HG02588 (cell line): ENCODE measurements around the gene NCKAP5.

ENCODE experiments used
- ATAC-seq: cut with Tn5 transposase; IDR thresholded peaks from one replicate; pipeline ENCODE4 v1.9.1; 2021; ENCODE audit warnings: mild to moderate bottlenecking, moderate library complexity; ENCODE audit not compliant: unreplicated experiment

Gene NCKAP5

DNA sequence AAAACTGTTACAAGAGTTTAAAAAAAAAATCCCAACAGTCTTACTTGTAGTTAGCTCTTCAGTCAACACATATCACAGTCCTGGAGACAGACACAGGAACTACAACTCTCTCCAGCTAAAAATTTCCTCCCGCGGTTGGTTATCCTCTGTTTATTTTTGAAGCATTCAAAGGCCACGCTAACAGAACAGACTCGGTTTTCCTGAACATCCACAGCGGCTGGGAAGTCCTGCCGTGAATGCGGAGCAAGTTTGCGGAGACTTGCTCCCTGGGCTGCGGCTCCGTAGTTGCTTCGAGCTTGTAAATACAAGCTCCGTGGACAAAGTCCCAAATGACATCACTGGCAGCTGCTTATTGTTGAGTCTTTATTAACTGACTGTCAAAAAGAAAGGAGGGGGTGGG, at the start of gene NCKAP5:
Gene NCKAP5, minus strand, starts transcription at position 292 of the 400 bp plus-strand sequence. CDS start 50,937 bp downstream, outside the sequence.
- ATAC-seq, result no peak

DNA sequence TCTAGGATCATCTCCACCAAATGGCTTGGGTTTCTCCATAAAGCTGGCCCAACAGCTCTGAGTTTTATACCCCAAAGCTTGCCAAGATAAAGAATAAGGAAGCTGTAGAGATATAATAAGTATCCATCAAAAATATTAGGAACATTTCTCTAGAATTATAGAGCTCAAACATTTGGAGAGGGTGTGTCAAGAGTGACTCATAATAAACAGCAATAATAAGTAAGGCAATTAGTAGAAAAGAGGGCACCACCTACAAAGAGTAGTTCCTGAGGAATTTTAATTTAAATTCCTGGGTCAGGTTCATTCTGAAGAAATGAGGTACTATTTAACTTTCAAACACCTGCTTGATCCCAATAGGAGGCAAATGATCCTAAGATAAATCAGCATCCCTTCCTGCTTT, 41.4 kb upstream of the NCKAP5 start:
- no peak for ATAC-seq

GRCh38 chr2:133608291-133608690, 40.0 kb upstream of the NCKAP5 start:
- no peak for ATAC-seq

GRCh38 chr2:133607679-133608078, 39.4 kb upstream of the NCKAP5 start:
- ATAC-seq, result no peak

DNA sequence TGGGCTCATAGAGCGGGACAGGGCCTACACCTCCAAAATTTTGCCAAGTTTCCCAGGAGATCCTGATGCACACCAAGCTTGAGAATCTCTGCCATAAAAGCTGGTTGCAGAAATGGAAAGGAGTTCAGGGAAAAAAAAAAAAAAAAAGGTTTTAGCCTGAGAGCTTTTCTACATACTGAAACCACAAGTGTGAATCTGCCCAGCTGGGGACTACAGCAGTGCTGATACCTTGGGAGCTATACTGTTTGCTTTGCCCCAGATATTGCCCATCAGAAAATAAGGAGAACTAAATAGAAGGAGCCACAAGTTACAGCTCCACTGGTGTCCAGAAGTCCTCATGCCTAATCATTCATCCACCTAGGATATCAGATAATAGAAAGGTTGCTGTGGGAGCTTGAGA, 38.4 kb upstream of the NCKAP5 start:
- ATAC-seq, result no peak

- ATAC-seq, result no peak
Measured at GRCh38 chr2:133605766-133606137, 37.5 kb upstream of the NCKAP5 start.

DNA sequence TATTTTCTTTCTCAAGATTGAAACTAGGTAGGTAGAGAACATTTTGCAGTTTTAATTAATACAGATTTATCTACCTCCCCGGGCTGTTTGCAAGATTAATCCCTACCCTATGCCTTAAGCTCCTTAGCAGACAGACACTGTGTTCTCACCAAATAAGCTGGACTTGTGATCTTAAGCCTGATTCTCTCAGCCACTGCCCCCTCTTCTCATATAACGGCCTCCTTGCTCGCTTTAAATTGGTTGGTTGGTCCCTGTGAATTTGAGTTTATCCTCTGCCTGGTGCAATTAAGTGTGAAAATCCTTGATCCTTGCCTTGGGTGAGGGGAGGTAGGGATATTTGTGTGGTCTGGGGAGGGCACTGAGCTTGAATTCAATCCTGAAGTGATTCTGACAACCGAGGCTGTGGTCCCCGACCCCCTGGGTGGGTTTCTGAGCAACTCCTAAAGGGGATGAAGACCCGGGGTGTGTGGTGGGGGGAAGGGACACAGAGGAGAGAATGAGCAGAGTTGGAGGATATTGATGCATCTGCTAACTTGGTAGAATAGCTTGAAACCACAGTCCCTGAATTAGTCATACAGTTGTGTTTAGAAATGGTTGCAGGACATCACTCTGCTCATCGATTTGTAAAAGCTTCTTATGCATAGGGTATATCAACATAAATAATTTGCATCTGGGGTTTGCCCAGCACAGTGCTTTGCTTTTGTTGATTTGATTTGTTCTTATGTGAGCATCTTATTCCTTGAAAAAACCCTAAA, 36.9 kb upstream of the NCKAP5 start:
- no peak for ATAC-seq

DNA sequence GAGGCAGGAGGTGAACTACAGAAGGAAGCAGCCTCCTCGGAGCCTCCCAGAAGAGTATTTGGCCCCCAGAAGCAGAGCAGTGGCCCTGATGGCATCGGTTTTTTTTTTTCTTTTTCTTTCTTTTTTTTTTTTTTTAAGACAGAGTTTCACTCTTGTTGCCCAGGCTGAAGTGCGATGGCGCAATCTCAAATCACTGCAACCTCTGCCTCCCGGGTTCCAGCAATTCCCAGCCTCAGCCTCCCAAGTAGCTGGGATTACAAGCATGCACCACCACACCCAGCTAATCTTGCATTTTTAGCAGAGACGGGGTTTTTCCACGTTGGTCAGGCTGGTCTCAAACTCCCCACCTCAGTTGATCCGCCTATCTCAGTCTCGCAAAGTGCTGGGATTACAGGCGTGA, 34.8 kb upstream of the NCKAP5 start:
- no peak for ATAC-seq

- no peak for ATAC-seq
Measured at GRCh38 chr2:133602538-133602937, 34.3 kb upstream of the NCKAP5 start.

DNA sequence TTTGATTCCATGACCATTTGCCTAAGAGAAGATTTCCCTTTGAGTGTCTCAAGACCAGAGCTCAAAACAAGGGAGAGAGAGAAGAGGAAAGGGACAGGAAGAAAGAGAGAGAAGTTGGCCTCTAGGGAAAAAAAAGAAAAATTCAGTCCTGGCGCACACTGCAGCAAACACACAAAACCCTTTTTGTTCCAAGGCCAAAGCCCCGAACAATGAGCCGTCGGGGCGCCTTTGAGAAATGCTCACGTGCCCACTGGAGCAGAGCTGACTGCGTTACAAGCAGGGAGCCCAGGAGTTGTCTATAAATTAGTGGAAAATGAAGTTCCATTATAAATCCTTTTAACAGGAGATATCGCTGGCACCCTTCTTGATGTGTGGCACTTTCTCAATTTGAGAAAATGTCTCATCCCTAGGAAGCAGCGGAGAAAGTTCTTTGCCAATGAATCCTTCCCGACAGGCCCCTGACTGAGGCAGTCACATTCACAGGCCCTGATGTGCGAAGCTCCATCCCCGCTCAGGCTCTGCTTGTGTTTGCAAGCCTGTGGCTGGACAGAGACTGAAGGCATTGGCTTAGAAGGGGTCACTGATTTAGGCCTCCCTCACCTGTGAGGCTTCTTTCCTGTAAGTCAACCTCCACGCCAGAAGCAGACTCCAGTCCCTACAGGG, 32.1 kb upstream of the NCKAP5 start:
- no peak for ATAC-seq

DNA sequence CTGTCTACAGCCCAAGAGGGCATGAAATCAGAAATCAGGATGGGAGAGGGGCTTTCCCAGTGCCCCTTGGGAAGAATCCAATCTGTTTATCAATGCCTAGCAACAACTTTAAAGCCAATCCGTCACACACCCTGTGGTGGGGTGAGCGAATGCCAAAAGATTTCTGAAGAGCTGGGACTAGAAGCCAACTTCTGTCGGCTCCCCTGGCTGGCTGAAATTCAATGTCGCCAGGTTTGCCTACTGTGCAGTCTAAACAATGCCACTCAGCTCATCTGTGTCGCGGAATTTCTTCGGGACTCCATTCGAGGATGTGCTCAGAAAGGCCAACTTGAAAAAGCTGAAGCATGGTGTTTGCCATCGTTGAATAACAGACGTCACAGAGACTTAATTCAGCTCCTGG, 31.5 kb upstream of the NCKAP5 start:
- ATAC-seq, result no peak

DNA sequence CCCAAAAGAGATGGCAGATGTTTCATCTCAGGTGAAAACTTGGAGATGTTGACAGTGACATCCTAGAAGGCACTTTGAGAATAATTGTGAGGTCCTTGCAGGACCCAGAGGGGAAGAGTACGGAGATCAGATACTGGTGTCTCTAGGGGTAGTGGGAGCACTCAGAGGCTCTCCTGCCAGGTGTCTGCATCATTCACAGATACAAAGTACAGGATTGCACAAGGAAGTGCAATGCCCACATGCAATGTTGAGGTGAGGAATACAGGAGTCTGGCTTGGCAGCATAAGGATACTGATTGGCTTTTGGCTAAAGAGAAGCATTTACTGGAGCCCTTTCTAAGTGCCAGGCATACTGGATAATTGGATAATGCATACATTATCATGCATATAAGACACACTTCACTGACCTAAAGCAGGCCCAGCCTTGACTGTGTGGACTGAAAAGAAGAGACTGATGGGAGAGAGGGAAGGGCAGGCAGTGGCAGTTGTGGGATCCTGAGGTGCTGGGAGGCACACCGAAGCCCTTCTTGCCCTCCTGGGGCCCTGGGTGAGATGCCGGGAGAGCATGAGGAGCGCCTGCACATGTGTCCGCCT, 31.0 kb upstream of the NCKAP5 start:
- ATAC-seq, result no peak

- ATAC-seq, result no peak
Measured at GRCh38 chr2:133598769-133599168, 30.5 kb upstream of the NCKAP5 start.

GRCh38 chr2:133596701-133597393, 28.6 kb upstream of the NCKAP5 start:
- no peak for ATAC-seq

- ATAC-seq, result no peak
Measured at GRCh38 chr2:133591164-133591563, 22.9 kb upstream of the NCKAP5 start.

DNA sequence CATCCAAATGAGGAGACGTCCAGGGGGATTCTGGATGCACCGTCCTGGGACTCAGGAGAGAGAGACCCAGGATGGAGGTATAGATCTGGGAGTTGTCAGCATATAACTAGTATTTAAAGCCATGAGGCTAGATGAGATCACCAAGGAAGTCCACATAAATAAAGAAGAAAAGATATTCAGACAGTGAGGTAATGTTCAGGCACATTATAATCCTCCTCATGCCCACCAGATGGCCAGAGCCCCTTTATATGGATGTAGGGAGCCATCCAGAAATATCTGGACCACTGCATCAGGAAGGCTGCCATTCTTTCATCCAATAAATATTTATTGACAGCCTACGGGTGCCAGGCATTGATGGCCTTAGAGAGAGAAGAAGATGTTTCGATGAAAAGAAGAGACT, 21.2 kb upstream of the NCKAP5 start:
- no peak for ATAC-seq

DNA sequence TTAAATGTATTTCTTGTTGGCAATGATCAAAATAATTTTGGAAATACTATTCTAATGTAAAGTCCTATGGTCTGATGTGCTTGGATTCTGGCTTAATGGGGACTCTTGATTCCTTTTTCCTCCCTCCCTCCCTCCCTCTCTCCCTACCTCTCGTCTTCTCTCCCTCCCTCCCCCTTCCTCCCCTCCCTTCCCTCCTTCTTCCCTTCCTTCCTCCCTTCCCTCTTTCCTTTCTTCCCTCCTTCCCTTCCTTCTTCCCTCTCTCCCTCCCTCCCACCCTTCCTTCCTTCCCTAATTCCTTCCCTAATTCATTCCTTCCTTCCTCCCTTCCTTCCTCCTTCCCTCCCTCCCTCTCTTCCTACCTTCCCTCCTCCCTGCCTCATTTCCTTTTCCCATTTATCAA, 19.9 kb upstream of the NCKAP5 start:
- no peak for ATAC-seq

- ATAC-seq, result no peak
Measured at GRCh38 chr2:133586978-133587377, 18.7 kb upstream of the NCKAP5 start.

- no peak for ATAC-seq
Measured at GRCh38 chr2:133581010-133581760, 12.9 kb upstream of the NCKAP5 start.

DNA sequence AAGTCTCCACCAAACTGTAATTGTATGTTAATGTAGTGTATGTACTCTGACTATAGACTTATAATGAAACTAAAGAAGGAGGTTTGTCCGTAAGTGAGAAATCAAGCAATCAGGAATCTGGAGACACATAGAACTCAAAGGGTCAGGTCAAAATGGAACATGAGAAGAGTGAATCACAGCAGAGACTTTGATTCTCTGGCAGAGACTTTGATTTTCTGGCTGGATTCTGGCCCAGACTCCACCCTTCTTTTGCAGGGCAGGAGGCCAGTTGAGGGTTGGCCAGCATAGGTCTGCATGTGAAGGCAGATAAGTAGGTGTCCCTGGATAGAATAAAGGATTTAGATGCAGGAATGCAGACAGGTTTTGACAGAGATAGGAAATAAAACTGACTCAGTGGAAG, 11.0 kb upstream of the NCKAP5 start:
- ATAC-seq, result no peak

GRCh38 chr2:133576714-133577113, 8.5 kb upstream of the NCKAP5 start:
- no peak for ATAC-seq
